Psoas muscle (tissue), 8 donors: Measurements from ENCODE around the gene WRAP73. TPM values are rescaled to one million over a fixed set of nuclear protein-coding genes. Genes with fewer than 3 reads are reported as not detected.

Source experiments
- ATAC-seq, 4 donors: fragments of 200-7000 bp; cut with Tn5 transposase; one replicate each; pipeline ENCODE4 v1.9.1; 2020; ENCODE audit warnings: moderate library complexity in 3 of 4, mild to moderate bottlenecking in 2 of 4
- DNase-seq, 2 donors: peaks; one replicate each; pipeline ENCODE4 v3.0.0-alpha.2; 2020
- H3K27ac ChIP-seq: fragments of 200-600 bp; one replicate; pipeline ENCODE4 v1.8.0; 2022
- H3K27me3 ChIP-seq, 3 donors: fragments of 200-600 bp in 1 of 3; one replicate each; pipeline versions ENCODE4 v1.6.1 to v1.8.0; 2013 to 2022; ENCODE audit warnings: low read length in 2 of 3, mild to moderate bottlenecking in 2 of 3, moderate library complexity in 1 of 3; ENCODE audit not compliant: insufficient read depth in 3 of 3
- H3K36me3 ChIP-seq, 2 donors: fragments of 200-600 bp in 1 of 2; one replicate each; pipeline versions ENCODE4 v1.6.1 to v1.8.0; 2013 to 2022; ENCODE audit warnings: low read depth in 1 of 2, mild to moderate bottlenecking in 1 of 2, moderate library complexity in 1 of 2; ENCODE audit not compliant: insufficient read depth in 1 of 2
- H3K4me1 ChIP-seq: fragments of 200-600 bp; one replicate; pipeline ENCODE4 v1.8.0; 2022
- H3K4me3 ChIP-seq: fragments of 200-600 bp; one replicate; pipeline ENCODE4 v1.8.0; 2022; ENCODE audit warnings: mild to moderate bottlenecking
- H3K9me3 ChIP-seq: fragments of 200-600 bp; one replicate; pipeline ENCODE4 v1.8.0; 2022
- CTCF ChIP-seq: fragments of 200-600 bp; IDR thresholded peaks from one replicate; pipeline ENCODE4 v1.8.0; 2022; ENCODE audit warnings: antibody characterized with exemption
- WGBS, 3 donors: extraction: QIAGEN DNeasy Blood & Tissue Kit; methylation state at CpG; one replicate each; pipeline versions ENCODE4 v1.1.6 to v1.1.7; 2013; 5-methylcytosine and 5-hydroxymethylcytosine counted together
- intact Hi-C, 2 donors: fragments of 100-400 bp; cut with DNase I; formaldehyde crosslinking; loops; one replicate each; pipeline versions ENCODE4 v1.11.0 to v1.14.2; 2022
- polyA plus RNA-seq, 3 donors: library from polyadenylated mRNA; stranded (reverse); fragments of 200-250 nt; gene quantifications; one replicate each; pipeline ENCODE4 v1.2.3, GENCODE V29; 2013
- total RNA-seq, 4 donors: library from RNA; stranded (reverse); fragmentation: NEBNext Ultra II Directional in 2 of 4; extraction: Animal tissue kit (Norgen Biotek cat#: 25700) in 2 of 4; gene quantifications; one replicate each; pipeline versions ENCODE4 v1.2.1 to v1.2.4, GENCODE V29; 2021 to 2023
- donor health status: healthy with polysubstance abuse.
- donor health status: DM: no; HTN: no; CAD: no; lungs with moderate emphysema.
- donor health status: Bipolar disorder and iron deficiency.
- donor health status: healthy.
- donor health status: DM: yes; HTN: yes; CAD: no.
- donor health status: DM: no; HTN: no; CAD: no.
- donor health status: DM: no; HTN: no; CAD: no.
- donor health status: DM: yes; HTN: yes; CAD: no.

WRAP73 gene
- total and polyA plus RNA-seq, 7 donors: 10.8 to 21.8 (median 12.6) TPM

DNA sequence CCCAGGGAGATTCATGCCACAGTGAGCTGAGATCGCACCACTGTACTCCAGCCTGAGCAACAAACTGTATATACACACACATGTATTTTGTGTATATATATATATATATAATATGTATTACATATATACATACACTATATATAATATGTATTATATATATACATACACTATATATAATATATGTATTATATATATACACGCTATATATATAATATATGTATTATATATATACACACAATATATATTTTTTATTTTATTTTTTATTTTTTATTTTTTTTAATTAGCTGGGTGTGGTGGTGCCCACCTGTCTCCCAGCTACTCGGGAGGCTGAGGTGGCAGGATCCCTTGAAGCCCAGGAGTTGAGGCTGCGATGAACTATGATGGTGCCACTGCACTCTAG is 11.7 kb upstream of the WRAP73 start:
- H3K36me3 ChIP-seq: no peaks in the 10 kb centered on the region
- peaks cover 0 to 4% (median 0%) of the 10 kb centered on the region in 3 donors for H3K27me3 ChIP-seq
- DNase-seq (no peak), ATAC-seq (no peak)
- intact Hi-C loops: no loop called here
- TF ChIP-seq CTCF: no peak
- no peaks in the 10 kb centered on the region for H3K4me1 ChIP-seq
- H3K4me3 ChIP-seq: no peak overlapping the region
- WGBS, 3 donors: 95 to 97% (median 96%) methylated on average over 4 of the region's 4 CpGs
- no peaks in the 10 kb centered on the region for H3K9me3 ChIP-seq
- no peak overlapping the region for H3K27ac ChIP-seq

- Histone ChIP-seq H3K36me3 (no peaks in the 10 kb centered on the region), H3K27me3 (peaks cover 0 to 4% (median 0%) of the 10 kb centered on the region in 3 donors), H3K4me3 (no peak overlapping the region), H3K9me3 (no peaks in the 10 kb centered on the region), H3K27ac (no peak overlapping the region), H3K4me1 (no peaks in the 10 kb centered on the region)
- DNase-seq: no peak
- 33 to 62% (median 38%) methylated on average over 2 of the region's 2 CpGs for WGBS, 3 donors
- intact Hi-C loops: no loop called here
- no peak for TF ChIP-seq CTCF
- no peak for ATAC-seq
Observed at GRCh38 chr1:3660704-3661103, 10.8 kb upstream of the WRAP73 start.

DNA sequence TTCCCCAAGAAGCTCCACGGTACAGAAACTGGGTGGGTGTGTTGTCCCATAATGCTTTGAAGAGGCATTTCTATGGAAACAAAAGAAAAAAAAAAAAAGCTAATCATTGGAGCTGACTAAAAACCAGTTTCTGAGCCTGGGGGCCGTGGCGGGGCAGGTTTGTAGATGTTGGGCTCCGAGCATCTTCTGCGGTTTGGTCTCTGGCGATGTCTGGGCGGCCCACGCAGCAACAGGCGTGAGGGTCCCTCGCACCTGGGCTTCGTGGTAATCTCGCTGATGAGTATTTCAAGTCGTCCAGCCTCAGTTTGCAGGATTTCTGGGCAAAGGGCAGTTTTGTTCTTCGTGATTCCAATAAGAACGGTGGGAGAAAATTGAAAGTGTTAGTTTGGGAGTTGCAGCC is 9.2 kb upstream of the WRAP73 start:
- WGBS, 3 donors: 80 to 91% (median 82%) methylated on average over 15 of the region's 15 CpGs
- peaks cover 0 to 17% (median 4%) of the 10 kb centered on the region in 3 donors for H3K27me3 ChIP-seq

DNA sequence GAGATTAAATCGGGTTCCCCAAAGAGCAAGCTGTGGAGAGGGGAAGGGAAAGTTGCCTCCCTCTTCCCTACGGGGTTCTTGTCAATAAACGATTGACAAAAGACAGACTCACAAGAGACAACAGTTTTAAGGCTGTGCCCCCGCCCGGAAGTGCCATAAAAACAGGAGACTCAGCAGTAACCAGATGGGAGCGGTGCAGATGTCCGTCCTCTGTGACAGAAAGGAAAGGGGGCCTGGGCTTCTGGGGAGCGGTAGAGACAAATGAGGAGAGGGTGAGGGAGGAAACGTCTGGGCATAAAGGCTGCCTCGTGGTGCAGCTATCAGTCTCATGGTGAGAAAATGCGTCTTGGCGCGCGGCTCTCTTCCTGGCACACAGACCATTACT is 8.3 kb upstream of the WRAP73 start:
- no peak for TF ChIP-seq CTCF
- H3K27me3 ChIP-seq: peaks cover 0 to 26% (median 7%) of the 10 kb centered on the region in 3 donors
- ATAC-seq (no peak), DNase-seq (no peak)
- H3K36me3 ChIP-seq: no peaks in the 10 kb centered on the region
- intact Hi-C loops: no loop called here
- no peaks in the 10 kb centered on the region for H3K4me1 ChIP-seq
- no peaks in the 10 kb centered on the region for H3K9me3 ChIP-seq
- no peak overlapping the region for H3K27ac ChIP-seq
- WGBS, 3 donors: 49 to 50% (median 50%) methylated on average over 14 of the region's 14 CpGs
- H3K4me3 ChIP-seq: no peak overlapping the region

More for the DNA sequence above, 9.2 kb upstream of the WRAP73 start:
- no peaks in the 10 kb centered on the region for H3K4me1 ChIP-seq
- intact Hi-C loops: no loop called here
- H3K36me3 ChIP-seq: no peaks in the 10 kb centered on the region
- no peak for ATAC-seq
- no peaks in the 10 kb centered on the region for H3K9me3 ChIP-seq
- no peak for DNase-seq
- TF ChIP-seq CTCF: no peak
- no peak overlapping the region for H3K27ac ChIP-seq
- no peak overlapping the region for H3K4me3 ChIP-seq

- intact Hi-C loops: no loop called here
- 78 to 81% (median 81%) methylated on average over 26 of the region's 26 CpGs for WGBS, 3 donors
- Histone ChIP-seq H3K27ac (no peak overlapping the region), H3K36me3 (no peaks in the 10 kb centered on the region), H3K27me3 (peaks cover 0 to 31% (median 10%) of the 10 kb centered on the region in 3 donors), H3K9me3 (no peaks in the 10 kb centered on the region), H3K4me3 (no peak overlapping the region), H3K4me1 (no peaks in the 10 kb centered on the region)
- TF ChIP-seq CTCF: no peak
- DNase-seq (no peak), ATAC-seq (peak in 1 of 4 donors; percentile 13)
Observed at GRCh38 chr1:3657578-3658230, 7.8 kb upstream of the WRAP73 start.
